Vagina (tissue), 2 donors: ENCODE measurements around the gene SH3BP5.

Experiments used
- POLR2A ChIP-seq, 2 donors: fragments of 450-650 bp; IDR thresholded peaks; one replicate each; pipeline ENCODE4 v1.6.1; 2017; ENCODE audit warnings: antibody characterized with exemption in 2 of 2, mild to moderate bottlenecking in 2 of 2, moderate library complexity in 2 of 2
- POLR2AphosphoS5 ChIP-seq, 2 donors: sonication (generic); formaldehyde crosslinking; IDR thresholded peaks; one replicate each; pipeline ENCODE4 v1.9.0; 2017; ENCODE audit warnings: antibody characterized with exemption in 2 of 2, mild to moderate bottlenecking in 2 of 2, low read depth in 1 of 2; ENCODE audit not compliant: insufficient read depth in 1 of 2
- TF ChIP-seq, protein P1 (sequence below), 3 experiments: fragments of 450-650 bp in 2 of 3; fragments of 200-600 bp in 1 of 3; sonication (generic) in 1 of 3; IDR thresholded peaks; one replicate each; pipeline ENCODE4 v1.5.1; 2017 to 2019; ENCODE audit warnings: antibody characterized with exemption in 3 of 3, mild to moderate bottlenecking in 2 of 3, moderate library complexity in 2 of 3

DNA sequence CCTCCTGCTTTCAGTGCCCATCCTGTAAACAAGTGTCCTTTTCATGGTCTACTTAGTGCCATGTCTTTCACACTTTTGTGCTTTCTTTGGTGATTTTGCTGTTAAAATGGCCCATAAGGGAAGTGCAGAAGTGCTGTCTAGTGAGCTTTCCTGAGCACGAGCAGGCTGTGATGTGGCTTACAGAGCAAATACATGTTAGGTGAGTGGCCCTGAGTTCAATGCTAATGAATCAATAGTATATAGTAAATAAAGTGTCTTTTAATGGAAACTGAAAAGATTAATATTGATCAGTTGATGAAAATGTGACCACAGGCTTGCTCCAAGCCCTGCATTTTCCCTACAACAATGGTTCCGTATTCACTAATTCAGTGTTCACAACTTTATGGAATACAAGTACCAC, 5.7 kb downstream of the SH3BP5 start:
- no peak for TF ChIP-seq POLR2AphosphoS5 (IDR thresholded peaks at IDR 0.05; ENCODE audit: insufficient read depth in 1 of 2, low read depth in 1 of 2)
- TF ChIP-seq, protein P1, sequence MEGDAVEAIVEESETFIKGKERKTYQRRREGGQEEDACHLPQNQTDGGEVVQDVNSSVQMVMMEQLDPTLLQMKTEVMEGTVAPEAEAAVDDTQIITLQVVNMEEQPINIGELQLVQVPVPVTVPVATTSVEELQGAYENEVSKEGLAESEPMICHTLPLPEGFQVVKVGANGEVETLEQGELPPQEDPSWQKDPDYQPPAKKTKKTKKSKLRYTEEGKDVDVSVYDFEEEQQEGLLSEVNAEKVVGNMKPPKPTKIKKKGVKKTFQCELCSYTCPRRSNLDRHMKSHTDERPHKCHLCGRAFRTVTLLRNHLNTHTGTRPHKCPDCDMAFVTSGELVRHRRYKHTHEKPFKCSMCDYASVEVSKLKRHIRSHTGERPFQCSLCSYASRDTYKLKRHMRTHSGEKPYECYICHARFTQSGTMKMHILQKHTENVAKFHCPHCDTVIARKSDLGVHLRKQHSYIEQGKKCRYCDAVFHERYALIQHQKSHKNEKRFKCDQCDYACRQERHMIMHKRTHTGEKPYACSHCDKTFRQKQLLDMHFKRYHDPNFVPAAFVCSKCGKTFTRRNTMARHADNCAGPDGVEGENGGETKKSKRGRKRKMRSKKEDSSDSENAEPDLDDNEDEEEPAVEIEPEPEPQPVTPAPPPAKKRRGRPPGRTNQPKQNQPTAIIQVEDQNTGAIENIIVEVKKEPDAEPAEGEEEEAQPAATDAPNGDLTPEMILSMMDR (IDR thresholded peaks at IDR 0.05), result no peak
- no peak for TF ChIP-seq POLR2A (IDR thresholded peaks at IDR 0.05)
